ENCODE results near the gene LDLRAD4.

The LDLRAD4 gene

GRCh38 chr18:13544953-13545352, 326.4 kb downstream of the LDLRAD4 start:
- no peak for DNase-seq

GRCh38 chr18:13545514-13545913, 327.0 kb downstream of the LDLRAD4 start:
- DNase-seq: no peak

GRCh38 chr18:13545955-13546354, 327.4 kb downstream of the LDLRAD4 start:
- DNase-seq: no peak

GRCh38 chr18:13546638-13547037, 328.1 kb downstream of the LDLRAD4 start:
- DNase-seq: no peak

- no peak for DNase-seq
These were observed 328.8 kb downstream of the LDLRAD4 start for GRCh38 chr18:13547347-13547746.

GRCh38 chr18:13548106-13548819, 329.7 kb downstream of the LDLRAD4 start:
- no peak for DNase-seq

- DNase-seq: no peak
These were observed 330.7 kb downstream of the LDLRAD4 start for GRCh38 chr18:13548966-13549879.

- no peak for DNase-seq
These were observed 331.3 kb downstream of the LDLRAD4 start for GRCh38 chr18:13549880-13550232.

- no peak for DNase-seq
These were observed 332.1 kb downstream of the LDLRAD4 start for GRCh38 chr18:13550418-13551304.

- DNase-seq: no peak
These were observed 332.7 kb downstream of the LDLRAD4 start for GRCh38 chr18:13551305-13551603.

GRCh38 chr18:13551841-13552733, 333.5 kb downstream of the LDLRAD4 start:
- DNase-seq: no peak

- no peak for DNase-seq
These were observed 334.9 kb downstream of the LDLRAD4 start for GRCh38 chr18:13553449-13553848.

- no peak for DNase-seq
These were observed 336.6 kb downstream of the LDLRAD4 start for GRCh38 chr18:13555192-13555591.

GRCh38 chr18:13555865-13556264, 337.3 kb downstream of the LDLRAD4 start:
- DNase-seq: no peak

GRCh38 chr18:13556502-13556901, 337.9 kb downstream of the LDLRAD4 start:
- no peak for DNase-seq

GRCh38 chr18:13558124-13558523, 339.6 kb downstream of the LDLRAD4 start:
- DNase-seq: peak; percentile 19 to 57

GRCh38 chr18:13558790-13559189, 340.2 kb downstream of the LDLRAD4 start:
- no peak for DNase-seq

GRCh38 chr18:13559754-13560153, 341.2 kb downstream of the LDLRAD4 start:
- DNase-seq: no peak

GRCh38 chr18:13560306-13560705, 341.7 kb downstream of the LDLRAD4 start:
- DNase-seq: no peak

- DNase-seq: peak in 1 of 2 donors; percentile 64
These were observed 344.0 kb downstream of the LDLRAD4 start for GRCh38 chr18:13562494-13563029.

- DNase-seq: no peak
These were observed 344.8 kb downstream of the LDLRAD4 start for GRCh38 chr18:13563390-13563805.

- DNase-seq: no peak
These were observed 346.0 kb downstream of the LDLRAD4 start for GRCh38 chr18:13564579-13564978.

All from bone marrow (tissue), 2 donors.